HG03175 (cell line): ENCODE data around the gene SPEN.
A peak's percentile ranks its signal among the peaks of the same experiment; 100 is the strongest.
"Not testable (repeated sequence)": the region's sequence is repeated elsewhere in the genome, so short reads cannot be mapped to it uniquely, and the experiment has no call there.

Experiments used
- ATAC-seq: cut with Tn5 transposase; IDR thresholded peaks from one replicate; pipeline ENCODE4 v1.9.1; 2021; ENCODE audit warnings: mild to moderate bottlenecking, moderate library complexity; ENCODE audit not compliant: unreplicated experiment

The SPEN gene

GRCh38 chr1:15833069-15833679, 14.3 kb upstream of the SPEN start:
- no peak for ATAC-seq

- no peak for ATAC-seq
These were observed 13.6 kb upstream of the SPEN start for GRCh38 chr1:15833842-15834405.

- peak; percentile 50 for ATAC-seq
These were observed 12.9 kb upstream of the SPEN start for GRCh38 chr1:15834406-15835204.

GRCh38 chr1:15835205-15835740, 12.2 kb upstream of the SPEN start:
- peak; percentile 4 for ATAC-seq

- ATAC-seq = peak; percentile 46
These were observed 11.6 kb upstream of the SPEN start for GRCh38 chr1:15835741-15836510.

GRCh38 chr1:15836511-15836771, 11.1 kb upstream of the SPEN start:
- ATAC-seq = not testable (repeated sequence)

GRCh38 chr1:15836772-15837669, 10.5 kb upstream of the SPEN start:
- ATAC-seq = no peak

GRCh38 chr1:15837931-15838330, 9.6 kb upstream of the SPEN start:
- ATAC-seq = no peak

- no peak for ATAC-seq
These were observed 8.8 kb upstream of the SPEN start for GRCh38 chr1:15838721-15839120.

GRCh38 chr1:15843826-15844572, 3.5 kb upstream of the SPEN start:
- ATAC-seq = no peak

GRCh38 chr1:15846056-15846455, 1.5 kb upstream of the SPEN start:
- ATAC-seq = not testable (repeated sequence)

- ATAC-seq = no peak
These were observed 311 bp downstream of the SPEN start for GRCh38 chr1:15847893-15848142.

GRCh38 chr1:15848143-15848928, 829 bp downstream of the SPEN start:
- peak; percentile 15 for ATAC-seq

GRCh38 chr1:15848929-15849774, 1.6 kb downstream of the SPEN start:
- ATAC-seq = no peak

GRCh38 chr1:15849775-15850324, 2.3 kb downstream of the SPEN start:
- ATAC-seq = no peak

GRCh38 chr1:15850471-15851001, 3.0 kb downstream of the SPEN start:
- no peak for ATAC-seq

GRCh38 chr1:15851210-15852035, 3.9 kb downstream of the SPEN start:
- no peak for ATAC-seq
